SU-DHL-6 (cell line): ENCODE data around the gene ACADS.

Experiments
- EZH2phosphoT487 ChIP-seq: fragments of 200-600 bp; sonication (generic), shearing (Covaris generic); conservative IDR thresholded peaks from 2 replicates; pipeline ENCODE4 v1.6.1; 2018; ENCODE audit warnings: mild to moderate bottlenecking, antibody characterized with exemption, low read length, moderate library complexity, mixed read lengths
- TF ChIP-seq, protein P1 (sequence below): fragments of 200-600 bp; sonication (generic); IDR thresholded peaks from one replicate; pipeline ENCODE4 v1.5.1; 2017; ENCODE audit warnings: antibody characterized with exemption, mild to moderate bottlenecking, low read length, moderate library complexity; ENCODE audit not compliant: insufficient read depth, poor library complexity, severe bottlenecking

DNA sequence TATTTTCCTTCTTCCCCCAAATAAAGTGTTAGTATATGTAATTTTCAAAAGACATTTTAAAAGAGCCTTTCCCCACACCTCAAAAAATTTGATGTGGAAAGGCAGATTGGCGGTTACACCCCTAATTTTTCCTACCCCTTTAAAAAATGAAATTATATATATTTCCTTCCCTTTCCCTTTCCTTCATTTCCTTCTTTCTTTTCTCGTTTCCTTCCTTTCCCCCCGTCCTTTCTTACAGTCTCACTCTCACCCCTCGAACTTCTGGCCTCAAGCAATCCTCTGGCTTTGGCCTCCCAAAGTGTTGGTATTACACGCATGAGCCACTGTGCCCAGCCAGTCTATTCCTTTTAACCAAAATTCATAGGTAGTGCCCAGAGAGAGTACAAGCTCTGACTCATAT, 19.6 kb upstream of the ACADS start:
- TF ChIP-seq EZH2phosphoT487 = no peak
- TF ChIP-seq, protein P1, sequence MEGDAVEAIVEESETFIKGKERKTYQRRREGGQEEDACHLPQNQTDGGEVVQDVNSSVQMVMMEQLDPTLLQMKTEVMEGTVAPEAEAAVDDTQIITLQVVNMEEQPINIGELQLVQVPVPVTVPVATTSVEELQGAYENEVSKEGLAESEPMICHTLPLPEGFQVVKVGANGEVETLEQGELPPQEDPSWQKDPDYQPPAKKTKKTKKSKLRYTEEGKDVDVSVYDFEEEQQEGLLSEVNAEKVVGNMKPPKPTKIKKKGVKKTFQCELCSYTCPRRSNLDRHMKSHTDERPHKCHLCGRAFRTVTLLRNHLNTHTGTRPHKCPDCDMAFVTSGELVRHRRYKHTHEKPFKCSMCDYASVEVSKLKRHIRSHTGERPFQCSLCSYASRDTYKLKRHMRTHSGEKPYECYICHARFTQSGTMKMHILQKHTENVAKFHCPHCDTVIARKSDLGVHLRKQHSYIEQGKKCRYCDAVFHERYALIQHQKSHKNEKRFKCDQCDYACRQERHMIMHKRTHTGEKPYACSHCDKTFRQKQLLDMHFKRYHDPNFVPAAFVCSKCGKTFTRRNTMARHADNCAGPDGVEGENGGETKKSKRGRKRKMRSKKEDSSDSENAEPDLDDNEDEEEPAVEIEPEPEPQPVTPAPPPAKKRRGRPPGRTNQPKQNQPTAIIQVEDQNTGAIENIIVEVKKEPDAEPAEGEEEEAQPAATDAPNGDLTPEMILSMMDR = no peak
